NCI-H1092 treated with DMSO at 0.1 percent for 48 hours (cell line): ENCODE data around the gene DNASE1L2.

Experiments
- DNase-seq: peaks from one replicate; lab custom pipeline; 2025; lab: John Stamatoyannopoulos, UW

DNASE1L2 gene

GRCh38 chr16:2204416-2205103, 31.7 kb upstream of the DNASE1L2 start:
- DNase-seq, result no peak

- peak; percentile 90 for DNase-seq
Observed at GRCh38 chr16:2205104-2205966, 30.9 kb upstream of the DNASE1L2 start, which contains the start of gene MLST8. MLST8 (plus strand) TSS chr16:2205454; CDS start chr16:2206086, 632 bp downstream.

- no peak for DNase-seq
Observed at GRCh38 chr16:2205967-2206313, 30.3 kb upstream of the DNASE1L2 start.

- no peak for DNase-seq
Observed at GRCh38 chr16:2206420-2206779, 29.8 kb upstream of the DNASE1L2 start.

- no peak for DNase-seq
Observed at GRCh38 chr16:2206780-2207433, 29.3 kb upstream of the DNASE1L2 start.

- DNase-seq, result no peak
Observed at GRCh38 chr16:2207872-2208271, 28.4 kb upstream of the DNASE1L2 start.

- DNase-seq, result peak; percentile 73
Observed at GRCh38 chr16:2208308-2208707, 27.9 kb upstream of the DNASE1L2 start.

- no peak for DNase-seq
Observed at GRCh38 chr16:2208772-2209171, 27.5 kb upstream of the DNASE1L2 start.

GRCh38 chr16:2209258-2210008, 26.8 kb upstream of the DNASE1L2 start:
- DNase-seq, result no peak

GRCh38 chr16:2210009-2210332, 26.3 kb upstream of the DNASE1L2 start:
- DNase-seq, result no peak

GRCh38 chr16:2210386-2211365, 25.6 kb upstream of the DNASE1L2 start, which contains the start of gene BRICD5:
BRICD5 (minus strand) TSS chr16:2210863; CDS start chr16:2210833, 30 bp downstream.
- DNase-seq, result no peak

GRCh38 chr16:2211923-2212347, 24.3 kb upstream of the DNASE1L2 start:
- DNase-seq, result no peak

GRCh38 chr16:2212362-2213324, 23.6 kb upstream of the DNASE1L2 start:
- no peak for DNase-seq

- DNase-seq, result no peak
Observed at GRCh38 chr16:2213817-2214718, 22.2 kb upstream of the DNASE1L2 start.

GRCh38 chr16:2214719-2214968, 21.6 kb upstream of the DNASE1L2 start, which contains the start of gene PGP:
PGP (minus strand) TSS chr16:2214840; CDS start chr16:2214777, 63 bp downstream.
- DNase-seq, result no peak

GRCh38 chr16:2216330-2216729, 19.9 kb upstream of the DNASE1L2 start:
- no peak for DNase-seq

- peak; percentile 99 for DNase-seq
Observed at GRCh38 chr16:2223221-2223941, 12.9 kb upstream of the DNASE1L2 start, which contains the start of gene E4F1. E4F1 (plus strand) TSS chr16:2223591; CDS start chr16:2223614, 23 bp downstream.

- peak; percentile 49 for DNase-seq
Observed at GRCh38 chr16:2223942-2224486, 12.2 kb upstream of the DNASE1L2 start.
